ENCODE measurements around the gene NEAT1.
"Not testable (repeated sequence)": the region's sequence is repeated elsewhere in the genome, so short reads cannot be mapped to it uniquely, and the experiment has no call there.

Gene NEAT1

GRCh38 chr11:65454696-65455456 is 32.3 kb downstream of the NEAT1 start:
- peak; percentile 90 for DNase-seq

- no peak for DNase-seq
Measured at GRCh38 chr11:65456418-65456817, 33.8 kb downstream of the NEAT1 start.

GRCh38 chr11:65459552-65459951 is 37.0 kb downstream of the NEAT1 start:
- no peak for DNase-seq

GRCh38 chr11:65465471-65465870 is 42.9 kb downstream of the NEAT1 start:
- DNase-seq = not testable (repeated sequence)

- DNase-seq = not testable (repeated sequence)
Measured at GRCh38 chr11:65467306-65467705, 44.7 kb downstream of the NEAT1 start.

- peak; percentile 95 for DNase-seq
Measured at GRCh38 chr11:65468874-65469333, 46.3 kb downstream of the NEAT1 start.

GRCh38 chr11:65470433-65471049 is 47.9 kb downstream of the NEAT1 start:
- DNase-seq = no peak

- peak; percentile 85 for DNase-seq
Measured at GRCh38 chr11:65471447-65471891, 48.9 kb downstream of the NEAT1 start.

- not testable (repeated sequence) for DNase-seq
Measured at GRCh38 chr11:65472588-65473277, 50.1 kb downstream of the NEAT1 start.

GRCh38 chr11:65473278-65473860 is 50.8 kb downstream of the NEAT1 start:
- no peak for DNase-seq

GRCh38 chr11:65474864-65475263 is 52.3 kb downstream of the NEAT1 start:
- no peak for DNase-seq

GRCh38 chr11:65476632-65477148 is 54.1 kb downstream of the NEAT1 start:
- DNase-seq = no peak

- peak; percentile 98 for DNase-seq
Measured at GRCh38 chr11:65477149-65477965, 54.8 kb downstream of the NEAT1 start.

- DNase-seq = peak; percentile 63
Measured at GRCh38 chr11:65478388-65479183, 56.0 kb downstream of the NEAT1 start.

- DNase-seq = peak; percentile 86
Measured at GRCh38 chr11:65479184-65480145, 56.9 kb downstream of the NEAT1 start.

- DNase-seq = no peak
Measured at GRCh38 chr11:65482306-65482850, 59.8 kb downstream of the NEAT1 start.

- DNase-seq = no peak
Measured at GRCh38 chr11:65485920-65486219, 63.3 kb downstream of the NEAT1 start.

- no peak for DNase-seq
Measured at GRCh38 chr11:65486570-65487466, 64.2 kb downstream of the NEAT1 start.

All from islet precursor cell (in vitro differentiated cells).